HG03175 (cell line): Measurements from ENCODE around the gene PPP2R5C.

ENCODE experiments used
- ATAC-seq: cut with Tn5 transposase; IDR thresholded peaks from one replicate; pipeline ENCODE4 v1.9.1; 2021; ENCODE audit warnings: mild to moderate bottlenecking, moderate library complexity; ENCODE audit not compliant: unreplicated experiment

PPP2R5C gene

DNA sequence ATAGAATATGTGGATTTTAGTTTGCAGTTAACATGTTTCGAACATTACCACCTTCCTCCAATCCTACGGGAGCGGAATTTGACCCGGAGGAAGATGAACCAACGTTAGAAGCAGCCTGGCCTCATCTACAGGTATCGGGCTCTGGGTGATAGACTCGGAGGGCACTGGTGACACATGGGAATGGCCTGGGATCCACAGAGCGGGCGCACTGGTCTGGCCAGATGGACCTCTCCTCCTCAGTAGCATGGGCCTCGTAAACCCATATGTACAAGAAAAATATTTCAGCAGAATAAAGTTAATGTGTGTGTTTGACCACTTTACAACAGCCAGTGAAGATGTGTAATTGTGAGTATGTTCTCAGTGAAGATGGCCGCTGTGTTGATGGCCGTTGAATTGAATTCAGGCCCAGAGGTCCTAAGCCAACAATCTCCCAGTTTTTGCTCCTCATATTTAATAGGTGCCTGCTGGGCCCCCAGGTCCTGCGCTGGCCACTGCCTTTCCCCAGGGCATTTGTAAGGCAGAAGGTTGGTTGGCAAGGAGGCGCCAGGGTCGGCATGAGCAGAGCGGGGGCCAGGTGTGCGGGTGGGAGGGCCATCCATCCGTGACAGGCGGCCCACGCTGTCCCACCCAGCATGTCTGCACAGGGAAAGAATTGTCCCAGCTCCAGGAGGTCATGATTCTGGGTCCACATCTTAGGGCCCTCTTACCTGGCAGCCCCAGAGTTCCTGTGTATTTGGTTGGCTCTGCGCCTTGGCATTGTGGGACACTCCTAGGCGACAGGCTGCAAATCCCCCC is 120.8 kb downstream of the PPP2R5C start:
- no peak for ATAC-seq

DNA sequence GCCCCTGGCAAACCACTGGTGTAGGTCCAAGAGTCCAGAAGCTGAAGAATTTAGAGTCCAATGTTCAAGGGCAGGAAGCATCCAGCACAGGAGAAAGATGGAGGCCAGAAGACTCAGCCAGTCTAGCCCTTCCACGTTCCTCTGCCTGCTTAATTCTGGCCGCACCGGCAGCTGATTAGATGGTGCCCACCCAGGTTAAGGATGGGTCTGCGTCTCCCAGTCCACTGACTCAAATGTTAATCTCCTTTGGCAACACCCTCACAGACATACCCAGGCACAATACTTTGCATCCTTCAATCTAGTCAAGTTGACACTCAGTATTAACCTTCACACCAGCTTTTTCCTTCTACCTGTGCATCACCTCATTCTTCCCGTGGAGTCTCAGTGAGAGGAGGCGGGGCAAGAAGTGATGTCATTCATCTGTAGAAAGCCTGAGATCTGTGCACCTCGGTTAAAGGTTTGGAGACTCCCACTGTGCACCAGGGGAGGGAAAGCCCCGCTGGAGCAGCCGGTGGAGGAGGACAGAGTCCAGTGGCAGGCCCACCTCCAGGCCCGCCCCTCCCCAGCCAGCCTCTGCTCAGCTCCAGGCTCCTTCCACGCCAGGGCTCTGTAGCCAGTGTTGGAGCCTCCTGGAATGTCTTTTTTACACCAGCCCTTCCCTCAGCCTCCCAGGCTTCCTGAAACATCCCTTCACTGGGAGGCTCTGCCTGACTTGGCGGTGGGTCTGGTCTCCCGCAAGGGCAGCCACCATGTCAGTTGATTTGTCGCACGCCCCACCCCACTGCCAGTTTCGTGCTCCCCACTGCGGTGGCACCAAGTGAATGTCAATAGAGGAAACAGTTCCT is 122.8 kb downstream of the PPP2R5C start:
- no peak for ATAC-seq

DNA sequence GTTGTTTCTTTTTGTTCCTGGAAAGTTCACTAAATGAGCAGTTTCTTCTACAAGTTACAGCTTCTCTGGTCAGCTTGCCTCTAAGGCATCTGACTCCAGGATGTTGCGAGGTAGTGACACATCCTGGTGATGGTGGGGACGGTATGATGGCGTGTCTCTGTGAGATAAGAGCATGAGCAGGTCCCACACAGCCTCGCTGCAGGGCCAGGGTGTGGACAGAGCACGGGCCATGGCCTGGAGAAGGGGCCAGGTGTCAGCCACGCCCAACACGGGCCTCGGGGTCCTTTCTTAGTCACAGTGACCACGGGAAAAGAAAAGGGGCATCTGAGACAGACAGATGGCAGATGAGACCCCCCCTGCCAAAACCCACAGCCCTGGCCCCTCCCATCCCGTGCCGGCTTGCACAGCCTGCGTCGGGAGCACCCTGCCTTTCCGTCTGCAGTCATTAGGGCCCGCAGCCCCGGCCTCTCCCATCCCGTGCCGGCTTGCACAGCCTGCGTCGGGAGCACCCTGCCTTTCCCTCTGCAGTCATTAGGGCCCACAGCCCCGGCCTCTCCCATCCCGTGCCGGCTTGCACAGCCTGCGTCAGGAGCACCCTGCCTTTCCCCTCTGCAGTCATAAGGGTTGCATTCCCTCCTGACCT is 123.5 kb downstream of the PPP2R5C start:
- ATAC-seq, result no peak

DNA sequence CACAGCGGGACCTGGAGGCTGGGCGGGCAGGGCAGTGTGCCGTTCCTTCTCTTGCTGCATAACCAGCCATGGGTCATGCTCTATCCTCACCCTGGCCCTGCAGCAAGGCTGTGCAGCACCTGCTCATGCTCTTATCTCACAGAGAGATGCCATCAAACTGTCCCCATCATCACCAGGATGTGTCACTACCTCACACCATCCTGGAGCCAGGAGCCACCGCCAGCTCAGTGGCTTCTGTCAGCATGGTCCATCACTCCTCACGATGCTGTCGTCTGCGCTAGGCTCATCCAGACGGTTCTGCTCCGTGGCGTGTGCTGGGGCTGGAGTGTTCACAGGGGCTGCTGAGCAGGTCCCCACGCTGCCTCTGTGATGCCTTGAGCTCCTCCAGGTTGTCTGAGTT is 125.7 kb downstream of the PPP2R5C start:
- no peak for ATAC-seq

DNA sequence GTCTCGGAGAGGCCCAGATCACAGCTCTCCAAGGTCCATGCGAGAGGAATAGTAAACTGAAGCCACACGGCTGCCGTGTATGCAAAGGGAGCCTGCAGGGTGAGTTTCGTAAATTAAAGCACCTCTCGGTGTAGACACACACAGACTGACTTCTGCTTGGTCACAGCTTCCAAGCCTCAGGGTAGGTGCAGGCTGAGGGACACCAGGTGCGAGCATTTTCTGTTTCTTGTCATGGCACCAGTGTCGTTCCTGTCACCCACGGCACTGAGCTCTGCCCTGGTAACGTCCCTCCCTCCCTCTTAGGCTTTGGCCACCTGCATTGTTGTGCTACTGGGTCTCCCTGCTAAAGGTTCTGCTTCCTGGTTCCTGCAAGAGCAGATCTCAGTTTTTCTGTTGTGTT is 126.7 kb downstream of the PPP2R5C start:
- no peak for ATAC-seq

DNA sequence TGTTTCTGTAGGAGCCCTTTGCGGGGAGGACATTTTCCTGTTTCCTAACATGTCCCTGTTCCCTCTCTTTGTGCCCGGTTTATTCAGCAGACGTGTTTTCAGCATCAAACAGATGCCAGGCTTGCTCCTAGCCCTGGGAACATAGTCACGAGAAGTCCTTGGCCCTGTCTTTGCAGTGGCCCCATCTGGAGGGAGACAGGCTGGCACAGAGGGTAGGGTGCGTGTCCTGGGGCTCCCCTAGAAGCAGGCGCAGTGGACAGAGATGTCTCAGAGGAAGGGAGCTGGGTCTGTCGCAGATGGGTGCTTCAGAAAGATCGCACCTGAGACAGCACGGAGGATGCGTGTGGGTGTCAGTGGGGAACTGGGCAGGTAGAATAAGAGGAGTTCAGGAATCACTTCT is 127.9 kb downstream of the PPP2R5C start:
- no peak for ATAC-seq

DNA sequence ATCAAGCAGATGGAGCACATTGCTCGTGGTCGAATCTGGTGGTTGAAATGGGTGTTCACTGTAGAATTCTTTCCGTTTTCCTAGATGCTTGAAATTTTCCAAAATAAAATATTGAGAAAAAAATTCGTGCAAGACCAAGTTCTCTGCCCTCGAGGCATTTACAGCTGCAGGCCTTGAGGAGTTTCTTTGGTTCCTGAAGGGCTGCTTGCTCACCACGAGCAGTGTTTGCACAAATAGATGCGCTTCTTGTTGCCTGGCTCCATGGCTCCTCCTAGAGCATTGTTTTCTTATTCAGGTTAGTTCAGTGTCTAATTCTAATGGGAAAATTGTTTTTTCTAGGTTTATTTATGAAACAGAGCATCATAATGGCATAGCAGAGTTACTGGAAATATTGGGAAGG is 128.4 kb downstream of the PPP2R5C start:
- ATAC-seq, result no peak

DNA sequence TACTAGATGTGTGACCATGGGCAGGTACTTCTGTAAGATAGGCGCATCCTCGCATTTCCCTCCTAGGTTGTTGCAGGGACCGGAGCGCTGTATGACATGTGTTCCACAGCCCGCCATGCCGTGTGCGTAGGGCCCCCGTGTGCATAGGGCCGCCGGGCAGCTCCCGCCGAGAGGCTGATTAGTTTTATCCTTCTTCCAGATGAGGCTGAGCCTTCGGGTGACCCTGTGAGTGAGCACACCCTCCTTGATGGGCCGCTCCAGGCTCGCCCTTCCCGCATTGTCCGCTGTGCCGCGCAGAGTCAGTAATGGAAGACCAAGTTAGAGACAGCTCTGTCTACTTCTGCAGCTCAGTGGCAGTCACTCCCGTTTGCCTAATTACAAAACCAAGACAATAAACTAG is 130.0 kb downstream of the PPP2R5C start:
- no peak for ATAC-seq

DNA sequence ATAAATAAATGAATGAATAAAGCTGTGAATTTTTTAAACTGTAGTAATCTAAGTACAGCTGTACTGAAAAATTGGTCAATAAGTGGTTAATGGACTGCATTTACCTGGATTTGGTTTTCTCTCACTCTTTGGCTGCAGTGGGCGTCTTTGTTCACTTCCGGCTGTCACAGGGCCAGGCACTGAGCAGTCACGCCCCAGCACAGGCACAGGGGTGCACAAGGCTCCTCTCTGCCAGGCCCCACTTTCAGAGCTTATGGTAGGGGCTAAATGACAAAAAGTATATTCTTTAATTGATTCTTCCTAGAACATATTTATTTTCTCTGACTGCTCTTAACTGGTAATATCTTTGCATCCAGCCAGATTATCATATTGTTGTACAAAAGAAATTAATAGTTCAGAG is 132.2 kb downstream of the PPP2R5C start:
- ATAC-seq, result no peak

DNA sequence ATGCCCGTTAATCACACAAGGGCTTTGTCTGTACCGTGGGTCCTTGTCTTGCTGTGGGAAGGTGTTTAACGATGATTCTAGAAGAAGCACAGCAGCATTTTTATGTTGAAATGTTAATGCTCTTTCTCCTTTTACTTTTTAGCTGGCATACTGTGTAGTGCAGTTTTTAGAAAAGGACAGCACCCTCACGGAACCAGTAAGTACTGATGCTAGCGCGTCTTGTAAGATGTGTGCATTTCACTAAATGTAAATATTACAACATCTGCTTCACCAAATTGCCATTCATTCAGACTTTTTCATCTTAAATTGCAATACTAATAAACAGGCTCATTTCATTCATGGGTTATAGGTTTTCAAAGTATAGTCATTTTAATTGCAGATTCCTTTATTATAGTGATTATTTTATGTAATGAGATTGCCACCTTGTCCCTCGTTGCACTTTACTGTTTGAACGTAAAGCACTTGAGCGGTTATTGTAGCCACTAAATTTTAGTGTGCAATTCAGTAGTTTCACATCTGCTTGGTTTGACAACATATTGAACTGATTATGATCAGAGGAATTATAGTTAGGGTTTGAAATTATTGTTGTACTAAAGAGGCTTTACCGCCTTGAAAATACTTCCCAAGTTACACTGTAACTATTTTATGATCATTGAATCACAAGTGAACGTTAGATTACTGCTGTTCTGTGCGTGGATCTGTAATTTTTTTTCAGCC is 133.0 kb downstream of the PPP2R5C start:
- ATAC-seq, result no peak

DNA sequence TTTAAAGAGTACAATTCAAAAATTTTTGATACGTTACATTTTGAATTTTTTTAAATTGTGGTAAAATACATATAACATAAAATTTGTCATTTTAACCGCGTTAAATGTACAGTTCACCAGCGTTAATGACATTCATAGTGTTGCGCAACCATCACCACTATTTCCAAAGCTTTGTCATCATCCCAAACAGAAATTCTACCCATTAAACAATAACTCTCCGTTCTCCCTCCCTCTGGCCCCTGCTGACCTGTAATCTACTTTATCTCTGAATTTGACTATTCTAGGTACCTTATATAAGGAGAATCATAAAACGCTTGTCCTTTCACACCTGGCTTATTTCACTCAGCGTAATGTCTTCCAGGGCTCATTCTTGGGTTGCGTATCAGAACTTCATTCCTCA is 133.7 kb downstream of the PPP2R5C start:
- no peak for ATAC-seq

DNA sequence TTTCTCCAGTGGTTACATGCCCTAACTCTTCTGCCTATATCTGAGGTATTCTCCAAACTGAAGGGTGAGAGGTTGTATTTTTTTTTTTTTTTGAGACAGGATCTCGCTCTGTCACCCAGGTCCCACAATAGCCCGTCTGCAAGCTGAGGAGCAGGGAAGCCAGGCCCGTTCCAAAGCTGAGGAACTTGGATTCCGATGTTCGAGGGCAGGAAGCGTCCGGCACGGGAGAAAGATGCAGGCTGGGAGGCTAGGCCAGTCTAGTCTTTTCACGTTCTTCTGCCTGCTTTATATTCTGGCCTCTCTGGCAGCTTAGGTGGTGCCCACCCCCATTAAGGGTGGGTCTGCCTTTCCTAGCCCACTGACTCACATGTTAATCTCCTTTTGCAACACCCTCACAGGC is 135.8 kb downstream of the PPP2R5C start:
- ATAC-seq, result no peak

DNA sequence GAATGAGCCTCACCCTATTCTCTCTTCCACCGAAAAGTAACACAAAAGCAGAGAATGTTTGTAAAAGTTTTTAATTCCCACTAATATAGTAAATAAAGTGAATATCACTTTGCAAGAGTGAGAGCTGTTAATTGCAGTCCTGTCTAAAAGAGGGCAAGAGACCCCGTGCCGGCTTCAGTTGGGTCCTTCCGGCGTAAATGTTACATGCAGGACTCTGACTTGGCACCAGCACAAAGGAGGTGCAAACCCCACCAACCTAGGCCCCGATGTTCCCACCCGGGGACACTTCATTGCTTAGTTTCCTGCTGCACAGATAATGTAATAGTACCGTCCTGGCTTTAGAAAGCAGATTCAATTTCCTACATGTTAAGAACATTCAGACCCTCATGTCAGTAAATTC is 136.9 kb downstream of the PPP2R5C start:
- ATAC-seq, result no peak

DNA sequence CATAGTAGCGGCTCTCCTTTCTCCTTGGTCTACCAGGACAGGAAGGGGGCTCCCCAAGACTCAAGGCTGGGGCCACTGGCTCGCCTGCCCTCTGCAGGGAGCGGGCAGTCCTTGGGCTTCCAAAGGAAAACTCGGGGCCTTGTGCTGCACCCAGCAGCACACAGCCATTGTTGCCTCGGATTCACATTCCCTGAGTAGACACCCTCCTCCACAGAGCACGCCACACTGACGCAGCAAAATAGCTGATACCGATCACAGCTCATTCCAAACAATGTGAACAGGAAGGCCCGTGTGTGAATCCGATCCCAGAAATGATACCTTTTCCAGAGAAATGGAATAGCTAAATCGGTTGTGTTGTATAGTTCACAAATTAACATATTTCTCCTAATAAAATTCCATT is 137.8 kb downstream of the PPP2R5C start:
- no peak for ATAC-seq

DNA sequence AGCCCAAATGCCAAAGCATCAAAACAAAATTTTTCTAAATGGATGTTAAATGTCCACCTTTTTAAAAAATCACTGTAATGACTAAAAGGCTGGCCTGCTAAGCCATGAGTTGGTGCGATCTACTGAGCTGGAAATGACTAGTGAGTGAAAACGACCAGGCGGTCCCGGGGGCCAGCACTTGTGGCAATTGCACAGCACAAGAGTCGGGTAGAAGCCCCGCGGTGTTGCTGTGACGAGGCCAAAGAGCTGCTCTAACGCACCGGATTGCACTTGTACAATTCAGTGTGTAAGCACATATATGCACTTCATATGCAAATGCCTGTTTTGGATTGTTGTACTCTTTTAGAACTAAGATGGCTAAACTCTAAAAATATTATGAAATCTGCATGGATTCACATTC is 138.7 kb downstream of the PPP2R5C start:
- ATAC-seq, result no peak

DNA sequence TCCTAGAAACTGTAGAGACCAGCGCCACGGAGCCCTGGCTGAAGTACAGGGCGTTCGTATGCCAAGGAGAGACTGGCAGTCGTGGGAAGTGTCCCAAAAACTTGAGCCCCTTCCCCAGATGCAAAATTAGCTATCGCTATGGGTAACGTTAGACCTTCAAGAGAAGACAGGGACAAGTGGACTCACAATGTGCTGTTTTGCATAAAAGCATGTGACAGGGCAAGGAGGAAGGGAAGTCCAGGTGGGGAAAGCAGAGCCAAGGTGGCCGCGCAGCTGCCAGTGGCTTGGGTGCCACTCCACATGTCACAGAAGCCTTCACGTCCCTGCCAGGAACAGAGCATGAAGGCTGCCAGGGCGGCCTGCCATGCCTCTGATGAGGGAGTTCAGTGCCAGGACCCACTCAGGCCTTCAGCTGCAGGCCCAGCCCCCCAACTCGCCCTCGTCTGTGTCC is 141.6 kb downstream of the PPP2R5C start:
- ATAC-seq, result no peak

DNA sequence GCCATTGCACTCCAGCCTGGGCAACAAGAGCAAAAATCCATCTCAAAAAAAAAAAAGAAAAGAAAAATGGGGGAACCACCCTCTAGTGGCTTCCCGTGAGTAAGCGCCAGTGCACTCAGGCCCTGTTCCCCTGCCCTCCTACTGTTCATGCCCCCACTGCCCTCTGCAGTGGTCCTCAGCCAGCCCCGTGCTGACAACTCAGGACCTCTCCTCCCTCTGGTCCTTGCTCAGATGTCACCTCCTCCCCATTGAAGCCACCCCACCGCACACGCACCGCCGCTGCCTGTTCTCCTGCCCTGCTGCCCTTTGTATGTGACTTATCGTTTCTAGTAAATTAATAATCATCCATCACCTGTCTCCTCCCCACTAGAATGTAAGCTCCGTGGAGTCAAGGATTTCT is 144.1 kb downstream of the PPP2R5C start:
- no peak for ATAC-seq

DNA sequence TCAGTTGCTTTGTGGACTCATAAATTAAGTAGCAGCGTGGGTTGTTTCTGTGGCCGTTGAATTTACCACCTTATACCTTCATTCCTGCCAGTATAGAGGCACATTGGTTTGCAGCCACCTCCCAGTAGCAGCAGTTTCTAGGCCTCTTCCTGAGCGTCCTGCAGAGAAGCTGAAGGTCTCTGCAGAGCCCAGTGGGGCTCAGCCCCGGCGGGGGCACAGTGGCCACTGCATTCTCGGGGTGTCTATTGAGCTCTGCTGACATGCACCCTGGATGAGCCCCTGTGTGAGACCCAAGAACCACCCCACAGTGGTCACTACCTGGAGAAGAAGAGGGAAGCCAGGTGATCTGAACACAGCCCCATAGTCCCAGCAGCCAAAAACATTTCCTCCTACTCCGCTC is 145.1 kb downstream of the PPP2R5C start:
- no peak for ATAC-seq

DNA sequence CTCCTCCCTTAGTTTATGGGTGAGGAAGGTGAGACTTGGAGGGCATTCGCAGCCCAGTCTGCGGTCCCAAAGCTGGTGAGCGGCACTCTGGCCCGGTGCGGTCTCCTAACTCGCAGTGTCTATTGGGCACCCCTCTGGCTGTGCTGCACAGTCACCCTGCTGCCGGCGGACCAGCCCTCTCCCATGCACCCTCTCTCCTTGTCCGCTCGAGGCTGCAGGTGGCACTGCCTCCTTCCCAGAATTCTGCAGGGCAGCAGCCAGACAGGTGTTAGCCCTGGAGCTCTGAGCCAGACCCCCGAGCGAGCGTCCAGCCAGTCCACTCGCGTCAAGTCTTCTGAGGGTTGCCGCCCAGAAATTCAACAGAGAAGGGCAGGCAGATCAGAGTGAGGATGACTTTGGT is 146.1 kb downstream of the PPP2R5C start:
- no peak for ATAC-seq

DNA sequence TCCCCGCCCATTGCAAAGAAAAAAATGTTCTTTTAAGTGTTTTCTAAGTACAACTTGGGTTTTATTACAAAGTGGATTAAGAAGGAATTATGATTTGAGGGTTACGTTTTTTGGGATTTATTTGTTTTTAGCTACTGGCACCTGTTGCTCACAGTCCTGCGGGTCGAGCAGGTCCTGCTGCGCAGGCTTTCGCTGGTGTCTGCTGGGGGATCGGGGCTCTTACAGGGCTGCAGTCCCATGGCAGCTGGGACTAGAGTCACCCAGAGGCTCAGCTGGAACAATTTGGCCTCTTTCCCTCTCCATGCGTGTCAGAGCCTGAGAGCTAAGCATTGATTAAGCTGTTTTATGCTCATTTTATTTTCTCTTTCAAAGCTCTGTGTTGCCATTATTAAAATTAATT is 147.3 kb downstream of the PPP2R5C start:
- no peak for ATAC-seq
